Inflammatory macrophage (primary cell): ENCODE measurements around the gene NLGN1.
"Not testable (repeated sequence)": the region's sequence is repeated elsewhere in the genome, so short reads cannot be mapped to it uniquely, and the experiment has no call there.

Experiments used
- DNase-seq, 2 donors: peaks; one replicate each; pipeline ENCODE4 v3.0.0-alpha.2; 2020 to 2022

The NLGN1 gene

GRCh38 chr3:174193604-174194003 lies 796.1 kb downstream of the NLGN1 start:
- no peak for DNase-seq

- no peak for DNase-seq
Measured at GRCh38 chr3:174197416-174197815, 799.9 kb downstream of the NLGN1 start.

GRCh38 chr3:174198199-174198598 lies 800.7 kb downstream of the NLGN1 start:
- DNase-seq = no peak

- no peak for DNase-seq
Measured at GRCh38 chr3:174199696-174200095, 802.2 kb downstream of the NLGN1 start.

GRCh38 chr3:174202116-174202515 lies 804.6 kb downstream of the NLGN1 start:
- no peak for DNase-seq

- peak in 1 of 2 donors; percentile 14 for DNase-seq
Measured at GRCh38 chr3:174202561-174202960, 805.0 kb downstream of the NLGN1 start.

GRCh38 chr3:174204765-174205164 lies 807.2 kb downstream of the NLGN1 start:
- no peak for DNase-seq

GRCh38 chr3:174206607-174207192 lies 809.2 kb downstream of the NLGN1 start:
- DNase-seq = no peak

- DNase-seq = no peak
Measured at GRCh38 chr3:174208161-174208560, 810.6 kb downstream of the NLGN1 start.

GRCh38 chr3:174211896-174212295 lies 814.4 kb downstream of the NLGN1 start:
- not testable (repeated sequence) for DNase-seq

- DNase-seq = no peak
Measured at GRCh38 chr3:174215456-174215855, 817.9 kb downstream of the NLGN1 start.

GRCh38 chr3:174216019-174216418 lies 818.5 kb downstream of the NLGN1 start:
- no peak for DNase-seq

- DNase-seq = no peak
Measured at GRCh38 chr3:174216946-174217718, 819.6 kb downstream of the NLGN1 start.

GRCh38 chr3:174218016-174218415 lies 820.5 kb downstream of the NLGN1 start:
- no peak for DNase-seq

GRCh38 chr3:174219738-174220137 lies 822.2 kb downstream of the NLGN1 start:
- no peak for DNase-seq

- no peak for DNase-seq
Measured at GRCh38 chr3:174220775-174221554, 823.4 kb downstream of the NLGN1 start.

GRCh38 chr3:174223042-174223441 lies 825.5 kb downstream of the NLGN1 start:
- DNase-seq = no peak

GRCh38 chr3:174223626-174224025 lies 826.1 kb downstream of the NLGN1 start:
- DNase-seq = no peak

- DNase-seq = no peak
Measured at GRCh38 chr3:174229916-174230315, 832.4 kb downstream of the NLGN1 start.

- DNase-seq = not testable (repeated sequence)
Measured at GRCh38 chr3:174232028-174232657, 834.6 kb downstream of the NLGN1 start.

- DNase-seq = no peak
Measured at GRCh38 chr3:174232658-174233429, 835.3 kb downstream of the NLGN1 start.

- DNase-seq = no peak
Measured at GRCh38 chr3:174233511-174233910, 836.0 kb downstream of the NLGN1 start.
